B cell (primary cell): Measurements from ENCODE around the gene TLR9. TPM values are rescaled to one million over a fixed set of nuclear protein-coding genes. Genes with fewer than 3 reads are reported as not detected.

Source experiments
- ATAC-seq: fragments of 200-7000 bp; cut with Tn5 transposase; one replicate; pipeline ENCODE4 v1.10.0; 2021; ENCODE audit warnings: low read depth, mild to moderate bottlenecking, moderate number of reproducible peaks, moderate library complexity
- CTCF ChIA-PET: fragments of 350-600 bp; sonication (Branson Sonifier 250); formaldehyde crosslinking; loops from one replicate; lab custom pipeline; 2021; ENCODE audit warnings: antibody characterized with exemption, inconsistent platforms; lab: Charles Lee
- POLR2A ChIA-PET: fragments of 350-600 bp; sonication (Branson Sonifier 250); formaldehyde crosslinking; loops from one replicate; lab custom pipeline; 2021; ENCODE audit warnings: antibody characterized with exemption; lab: Charles Lee
- DNase-seq: peaks from one replicate; pipeline ENCODE4 v3.0.0; 2013
- H2AFZ ChIP-seq: 2 replicates; pipeline ENCODE4 v1.6.1; 2012; ENCODE audit warnings: mild to moderate bottlenecking, low read depth, low read length; ENCODE audit not compliant: insufficient read depth, poor library complexity, severe bottlenecking
- H3K27ac ChIP-seq, 2 donors: 1 replicate in 1 of 2; 2 replicates in 1 of 2; pipeline ENCODE4 v1.5.1; 2012 to 2013; ENCODE audit warnings: low read length in 2 of 2, mild to moderate bottlenecking in 2 of 2, moderate library complexity in 1 of 2
- H3K27me3 ChIP-seq, 4 experiments: fragments of 200-600 bp in 1 of 4; sonication (generic) in 1 of 4; replicated peaks in 1 of 4; 1 replicate in 2 of 4; 2 replicates in 2 of 4; pipeline versions ENCODE4 v1.6.1 to v1.7.0; 2013 to 2016; ENCODE audit warnings: low read length in 3 of 4, mild to moderate bottlenecking in 2 of 4, mixed read lengths in 1 of 4, moderate library complexity in 1 of 4; ENCODE audit not compliant: insufficient read depth in 4 of 4, control insufficient read depth in 3 of 4; ENCODE audit errors: control extremely low read depth in 1 of 4
- H3K36me3 ChIP-seq, 2 experiments: replicated peaks in 1 of 2; 1 replicate in 1 of 2; 2 replicates in 1 of 2; pipeline versions ENCODE4 v1.6.1 to v1.7.1; 2013; ENCODE audit warnings: low read length in 1 of 2; ENCODE audit not compliant: insufficient read depth in 2 of 2, control insufficient read depth in 1 of 2; ENCODE audit errors: control extremely low read depth in 1 of 2, extremely low read depth in 1 of 2
- H3K4me1 ChIP-seq, 2 donors: fragments of 200-600 bp in 1 of 2; sonication (generic) in 1 of 2; 1 replicate in 1 of 2; 2 replicates in 1 of 2; pipeline versions ENCODE4 v1.5.1 to v1.6.1; 2013 to 2017; ENCODE audit warnings: low read length in 2 of 2; ENCODE audit not compliant: control insufficient read depth in 2 of 2, insufficient read depth in 2 of 2
- H3K4me2 ChIP-seq: replicated peaks from 2 replicates; pipeline ENCODE3; 2012; ENCODE audit warnings: mild to moderate bottlenecking, low read depth, low read length; ENCODE audit not compliant: poor library complexity, severe bottlenecking
- H3K4me3 ChIP-seq, 5 experiments: fragments of 200-600 bp in 1 of 5; sonication (generic) in 1 of 5; 1 replicate in 3 of 5; 2 replicates in 2 of 5; pipeline versions ENCODE4 v1.5.1 to v1.7.0; 2011 to 2016; ENCODE audit warnings: low read length in 4 of 5, mild to moderate bottlenecking in 4 of 5, low read depth in 2 of 5, control low read depth in 1 of 5, moderate library complexity in 1 of 5; ENCODE audit not compliant: insufficient read depth in 1 of 5; ENCODE audit errors: control extremely low read depth in 1 of 5, extremely low read depth in 1 of 5
- H3K79me2 ChIP-seq: fragments of 200-600 bp; sonication (generic); one replicate; pipeline ENCODE4 v1.6.0; 2016; ENCODE audit warnings: low read length; ENCODE audit not compliant: control insufficient read depth, insufficient read depth
- H3K9ac ChIP-seq: fragments of 200-600 bp; sonication (generic); 2 replicates; pipeline ENCODE4 v1.6.1; 2017; ENCODE audit warnings: mild to moderate bottlenecking, low read length, moderate library complexity
- H3K9me3 ChIP-seq, 3 donors: one replicate each; pipeline versions ENCODE4 v1.6.1 to v1.7.1; 2013; ENCODE audit warnings: low read length in 2 of 3; ENCODE audit not compliant: control insufficient read depth in 2 of 3, insufficient read depth in 1 of 3; ENCODE audit errors: control extremely low read depth in 1 of 3
- H4K20me1 ChIP-seq: 2 replicates; pipeline ENCODE4 v1.6.0; 2012; ENCODE audit warnings: mild to moderate bottlenecking, low read length; ENCODE audit not compliant: insufficient read depth, control insufficient read depth, poor library complexity, severe bottlenecking
- H3K27ac Mint-ChIP-seq: one replicate; pipeline ENCODE4 v1.8.0; 2021; ENCODE audit warnings: mixed read lengths
- H3K27me3 Mint-ChIP-seq: one replicate; pipeline ENCODE4 v1.8.0; 2021; ENCODE audit warnings: mixed read lengths
- H3K4me1 Mint-ChIP-seq: one replicate; pipeline ENCODE4 v1.8.0; 2021; ENCODE audit warnings: mixed read lengths
- H3K4me3 Mint-ChIP-seq: one replicate; pipeline ENCODE4 v1.8.0; 2021; ENCODE audit warnings: mixed read lengths
- H3K9me3 Mint-ChIP-seq: one replicate; pipeline ENCODE4 v1.8.0; 2022; ENCODE audit warnings: mixed read lengths; ENCODE audit not compliant: insufficient read depth
- EZH2 ChIP-seq: IDR thresholded peaks from 2 replicates; pipeline ENCODE4 v1.6.1; 2012; ENCODE audit warnings: borderline replicate concordance, low read depth, mild to moderate bottlenecking, moderate library complexity, low read length; ENCODE audit not compliant: insufficient read depth, poor library complexity, severe bottlenecking
- WGBS: methylation state at CpG from one replicate; pipeline ENCODE4 v1.1.5; 2013; ENCODE audit warnings: missing lambda C conversion rate; ENCODE audit not compliant: insufficient coverage; 5-methylcytosine and 5-hydroxymethylcytosine counted together
- intact Hi-C: fragments of 100-400 bp; cut with micrococcal nuclease; formaldehyde crosslinking; loops from one replicate; pipeline ENCODE4 v1.10.0; 2022
- polyA plus RNA-seq: library from polyadenylated mRNA; depleted of rRNA; stranded (reverse); fragments of >200 nt; gene quantifications from 2 replicates; pipeline ENCODE4 v1.2.3, GENCODE V29; 2012
- total RNA-seq, 2 donors: library from RNA; stranded (reverse); fragments of 120-200 nt in 1 of 2; gene quantifications; 1 replicate in 1 of 2; 2 replicates in 1 of 2; pipeline versions ENCODE4 v1.2.3 to v1.2.4, GENCODE V29; 2013 to 2022
- TF ChIP-seq, protein P1 (sequence below): fragments of 200-600 bp; IDR thresholded peaks from one replicate; pipeline ENCODE4 v1.8.0; 2022; ENCODE audit warnings: antibody characterized with exemption, mild to moderate bottlenecking

The TLR9 gene
- total and polyA plus RNA-seq, 2 donors (not counting 1 experiment from before 2014, with no cell fraction given): 3.7 to 21.0 TPM

DNA sequence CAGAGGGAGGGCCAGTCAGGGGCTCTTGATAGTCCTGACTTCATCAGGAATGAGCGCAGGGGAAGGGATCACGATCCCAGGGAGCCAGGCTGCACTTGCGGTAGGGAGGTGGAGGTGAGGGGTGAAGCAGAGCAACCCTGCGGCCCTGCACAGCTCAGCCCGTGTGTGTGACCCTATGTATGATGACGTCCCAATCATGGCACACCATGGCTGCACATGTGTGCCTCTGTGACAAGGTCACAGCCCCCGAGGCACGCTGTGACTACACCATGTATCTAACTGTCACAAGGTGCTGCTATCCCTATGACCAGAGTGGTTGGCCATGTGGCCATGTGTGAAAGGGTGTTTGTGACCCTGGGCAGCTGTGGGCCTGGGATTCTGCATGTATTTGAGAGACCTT is 40.8 kb downstream of the TLR9 start:
- Histone ChIP-seq H2AFZ (no peak overlapping the region), H3K4me1 (peaks cover 0 to 6% of the 10 kb centered on the region in 2 donors), H3K9ac (no peak overlapping the region), H3K27me3 (no peaks in the 10 kb centered on the region), H4K20me1 (no peaks in the 10 kb centered on the region), H3K9me3 (no peaks in the 10 kb centered on the region), H3K36me3 (no peaks in the 10 kb centered on the region), H3K79me2 (no peaks in the 10 kb centered on the region), H3K4me2 (no peak overlapping the region), H3K4me3 (no peak overlapping the region), H3K27ac (no peak overlapping the region)
- Mint-ChIP-seq H3K9me3 (no peaks in the 10 kb centered on the region), H3K27me3 (no peaks in the 10 kb centered on the region), H3K4me3 (no peak overlapping the region), H3K27ac (no peak overlapping the region), H3K4me1 (peaks cover 6% of the 10 kb centered on the region)
- DNase-seq (no peak), ATAC-seq (no peak)
- ChIA-PET POLR2A (no interaction called here), CTCF (interaction anchor here (1.1 kb wide), 1 partner anchor 263 kb away, joined by 3 read pairs; no protein-coding TSS in a partner anchor)
- no peak for TF ChIP-seq EZH2
- TF ChIP-seq, protein P1, sequence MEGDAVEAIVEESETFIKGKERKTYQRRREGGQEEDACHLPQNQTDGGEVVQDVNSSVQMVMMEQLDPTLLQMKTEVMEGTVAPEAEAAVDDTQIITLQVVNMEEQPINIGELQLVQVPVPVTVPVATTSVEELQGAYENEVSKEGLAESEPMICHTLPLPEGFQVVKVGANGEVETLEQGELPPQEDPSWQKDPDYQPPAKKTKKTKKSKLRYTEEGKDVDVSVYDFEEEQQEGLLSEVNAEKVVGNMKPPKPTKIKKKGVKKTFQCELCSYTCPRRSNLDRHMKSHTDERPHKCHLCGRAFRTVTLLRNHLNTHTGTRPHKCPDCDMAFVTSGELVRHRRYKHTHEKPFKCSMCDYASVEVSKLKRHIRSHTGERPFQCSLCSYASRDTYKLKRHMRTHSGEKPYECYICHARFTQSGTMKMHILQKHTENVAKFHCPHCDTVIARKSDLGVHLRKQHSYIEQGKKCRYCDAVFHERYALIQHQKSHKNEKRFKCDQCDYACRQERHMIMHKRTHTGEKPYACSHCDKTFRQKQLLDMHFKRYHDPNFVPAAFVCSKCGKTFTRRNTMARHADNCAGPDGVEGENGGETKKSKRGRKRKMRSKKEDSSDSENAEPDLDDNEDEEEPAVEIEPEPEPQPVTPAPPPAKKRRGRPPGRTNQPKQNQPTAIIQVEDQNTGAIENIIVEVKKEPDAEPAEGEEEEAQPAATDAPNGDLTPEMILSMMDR: no peak
- intact Hi-C loops: no loop called here
- 97% methylated on average over 6 of the region's 8 CpGs for WGBS

DNA sequence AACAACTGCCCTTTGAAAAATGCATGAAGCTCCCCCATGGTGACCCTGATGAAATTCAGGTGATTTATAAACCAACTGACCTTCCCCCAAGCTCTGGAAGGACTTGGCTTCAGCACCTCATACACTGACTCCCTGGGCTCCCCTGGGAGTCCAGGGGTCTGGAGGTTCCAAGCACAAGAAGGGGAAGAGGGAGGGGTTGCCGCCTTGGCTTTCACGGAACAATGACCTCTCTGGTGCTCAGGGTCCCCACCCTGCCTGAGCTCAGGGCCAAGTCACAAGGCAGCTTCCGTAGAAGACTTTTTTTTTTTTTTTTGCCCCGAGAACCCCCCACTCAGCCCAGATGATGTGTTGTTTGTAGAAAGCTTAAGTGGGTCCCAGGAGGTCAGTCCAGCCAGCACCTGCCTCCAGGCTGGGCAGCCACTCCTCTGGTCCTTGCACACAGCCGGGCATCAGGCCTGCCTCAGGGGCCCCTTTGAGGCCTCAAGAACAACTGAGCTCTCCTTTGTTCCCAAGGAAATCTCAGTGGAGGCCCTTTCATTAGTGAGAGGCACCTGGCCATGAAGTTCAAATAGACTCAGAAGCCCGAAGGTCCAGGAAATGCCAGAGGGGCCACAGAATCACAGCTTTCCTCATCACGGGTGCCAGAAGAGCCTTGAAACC is 41.5 kb downstream of the TLR9 start:
- Histone ChIP-seq H2AFZ (no peak overlapping the region), H3K27me3 (no peaks in the 10 kb centered on the region), H3K9me3 (no peaks in the 10 kb centered on the region), H3K4me2 (no peak overlapping the region), H3K4me1 (peaks cover 0 to 2% of the 10 kb centered on the region in 2 donors), H3K4me3 (no peak overlapping the region), H3K27ac (no peak overlapping the region), H3K9ac (no peak overlapping the region), H3K36me3 (no peaks in the 10 kb centered on the region), H4K20me1 (no peaks in the 10 kb centered on the region), H3K79me2 (no peaks in the 10 kb centered on the region)
- no peak for DNase-seq
- intact Hi-C loops: no loop called here
- Mint-ChIP-seq H3K9me3 (no peaks in the 10 kb centered on the region), H3K27me3 (no peaks in the 10 kb centered on the region), H3K4me3 (no peak overlapping the region), H3K27ac (no peak overlapping the region), H3K4me1 (peaks cover 2% of the 10 kb centered on the region)
- no peak for TF ChIP-seq EZH2
- TF ChIP-seq, protein P1: no peak
- CTCF ChIA-PET: interaction anchor here (0.6 to 1.1 kb wide), 2 partner anchors 140 to 264 kb away, joined by 3 read pairs; no protein-coding TSS in a partner anchor
- ATAC-seq: no peak
- POLR2A ChIA-PET: no interaction called here
- WGBS: 93% methylated on average over 3 of the region's 7 CpGs
